Stimulated activated CD8-positive, alpha-beta memory T cell treated with anti-CD3 and anti-CD28 coated beads, Interleukin-4, amount 100 ng/mL, for 4 hours (primary cell): ENCODE data around the gene PCNX2.

Experiments
- DNase-seq, 2 donors: peaks; one replicate each; pipeline ENCODE4 v3.0.0-alpha.2; 2020; ENCODE audit warnings: low read depth in 2 of 2, low spot score in 1 of 2

PCNX2 gene

DNA sequence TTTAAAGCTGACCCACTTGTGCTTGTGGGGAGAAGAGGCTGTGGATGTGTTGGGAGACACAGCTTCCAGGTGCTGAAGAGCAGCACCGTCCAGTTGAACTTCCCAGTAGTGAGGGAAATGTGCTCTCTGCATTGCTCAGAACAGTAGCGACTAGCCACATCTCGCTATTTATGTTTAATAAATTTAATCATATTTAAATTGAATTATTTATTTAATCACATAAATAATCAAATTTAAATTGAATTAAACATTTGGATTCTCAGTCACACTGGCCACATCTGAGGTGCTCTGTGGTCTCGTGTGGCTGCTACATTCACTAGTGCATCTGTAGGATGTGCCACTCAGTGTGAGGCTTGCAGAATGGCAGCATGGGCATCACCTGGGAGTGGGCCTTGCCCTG, 325.0 kb downstream of the PCNX2 start:
- DNase-seq = no peak

DNA sequence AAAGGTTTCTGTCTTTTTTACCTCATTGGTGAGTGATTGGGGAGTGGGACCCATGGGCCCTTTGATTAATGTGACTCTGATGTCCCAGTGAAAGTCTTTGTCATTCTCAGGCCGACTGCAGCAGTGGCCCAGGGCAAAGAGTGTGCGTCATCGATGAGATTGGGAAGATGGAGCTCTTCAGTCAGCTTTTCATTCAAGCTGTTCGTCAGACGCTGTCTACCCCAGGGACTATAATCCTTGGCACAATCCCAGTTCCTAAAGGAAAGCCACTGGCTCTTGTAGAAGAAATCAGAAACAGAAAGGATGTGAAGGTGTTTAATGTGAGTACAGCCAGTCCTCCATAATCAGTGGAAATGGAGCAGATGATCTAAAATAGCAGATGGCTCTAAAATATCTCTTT, 325.7 kb downstream of the PCNX2 start:
- DNase-seq = no peak

DNA sequence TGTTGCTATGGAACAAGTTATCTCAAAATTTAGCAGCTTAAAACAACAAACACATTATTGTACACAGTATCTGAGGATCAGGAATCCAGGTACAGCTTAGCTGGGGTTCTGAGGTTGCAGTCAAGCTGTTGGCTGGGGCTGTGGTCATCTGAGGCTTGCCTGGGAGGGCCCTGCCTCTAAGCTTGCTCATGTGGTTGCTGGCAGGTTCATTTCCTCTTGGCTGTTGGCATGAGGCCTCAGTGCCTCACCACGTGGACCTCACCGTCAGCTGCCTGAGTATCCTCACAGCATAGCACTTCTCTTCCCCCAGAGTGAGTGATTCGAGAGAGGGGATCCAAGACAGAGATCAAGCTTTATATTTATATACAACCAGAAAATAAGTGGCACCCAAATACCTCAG, 326.6 kb downstream of the PCNX2 start:
- no peak for DNase-seq

DNA sequence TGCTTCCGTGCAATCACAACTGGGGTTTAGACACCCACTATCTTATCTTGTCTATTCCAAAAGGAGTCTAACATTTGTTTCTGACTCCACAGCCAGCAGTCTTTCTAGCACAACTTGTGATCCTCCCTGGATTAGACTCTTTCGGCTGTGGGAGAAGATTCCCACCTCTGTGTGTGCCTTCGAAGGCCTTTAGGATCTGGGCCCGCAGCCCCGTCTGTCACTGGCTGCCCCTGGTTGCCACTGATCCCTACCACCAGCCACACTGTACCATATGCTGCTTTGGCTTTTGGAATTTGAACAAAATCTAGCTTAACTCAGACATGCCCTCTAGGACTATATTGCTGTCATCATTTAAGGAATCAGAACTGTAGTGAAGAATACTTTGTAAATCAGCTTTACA, 327.1 kb downstream of the PCNX2 start:
- no peak for DNase-seq

DNA sequence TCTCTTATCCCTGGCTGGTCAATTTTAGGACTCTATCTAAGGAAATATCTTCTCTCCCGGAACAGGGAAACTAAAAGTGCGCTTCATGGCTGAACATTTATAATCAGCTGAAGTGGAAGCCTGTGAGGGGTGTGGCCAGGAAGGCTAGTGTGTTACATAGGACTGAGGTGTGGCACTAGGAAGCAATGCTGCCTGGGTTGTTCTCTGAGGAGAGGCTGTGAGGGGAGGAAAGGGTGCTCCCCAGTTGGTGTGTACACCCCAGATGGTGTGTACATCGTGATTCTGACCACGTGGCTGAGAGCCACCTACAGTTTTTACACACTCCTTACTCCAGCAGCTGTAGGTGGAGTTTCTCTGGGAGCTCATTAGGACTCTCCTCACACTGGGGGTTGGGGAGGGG, 328.9 kb downstream of the PCNX2 start:
- DNase-seq = no peak

DNA sequence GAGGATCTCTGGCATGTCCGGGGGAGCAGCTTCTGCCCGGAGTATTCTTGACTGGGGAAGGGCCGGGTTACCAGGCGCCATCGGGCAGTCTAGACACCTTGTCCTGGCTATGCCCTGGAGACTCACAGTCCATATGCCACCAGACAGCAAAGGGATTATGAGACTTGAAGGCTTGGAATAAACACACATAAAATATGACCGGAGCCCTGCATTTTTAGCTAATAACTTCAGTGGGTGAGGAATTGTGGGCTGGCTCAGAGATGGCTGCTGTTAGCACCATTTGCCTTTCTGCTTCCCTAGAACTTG, 329.7 kb downstream of the PCNX2 start:
- no peak for DNase-seq

- no peak for DNase-seq
Measured at GRCh38 chr1:232965124-232965911, 330.2 kb downstream of the PCNX2 start.

- no peak for DNase-seq
Measured at GRCh38 chr1:232964601-232965000, 330.9 kb downstream of the PCNX2 start.

DNA sequence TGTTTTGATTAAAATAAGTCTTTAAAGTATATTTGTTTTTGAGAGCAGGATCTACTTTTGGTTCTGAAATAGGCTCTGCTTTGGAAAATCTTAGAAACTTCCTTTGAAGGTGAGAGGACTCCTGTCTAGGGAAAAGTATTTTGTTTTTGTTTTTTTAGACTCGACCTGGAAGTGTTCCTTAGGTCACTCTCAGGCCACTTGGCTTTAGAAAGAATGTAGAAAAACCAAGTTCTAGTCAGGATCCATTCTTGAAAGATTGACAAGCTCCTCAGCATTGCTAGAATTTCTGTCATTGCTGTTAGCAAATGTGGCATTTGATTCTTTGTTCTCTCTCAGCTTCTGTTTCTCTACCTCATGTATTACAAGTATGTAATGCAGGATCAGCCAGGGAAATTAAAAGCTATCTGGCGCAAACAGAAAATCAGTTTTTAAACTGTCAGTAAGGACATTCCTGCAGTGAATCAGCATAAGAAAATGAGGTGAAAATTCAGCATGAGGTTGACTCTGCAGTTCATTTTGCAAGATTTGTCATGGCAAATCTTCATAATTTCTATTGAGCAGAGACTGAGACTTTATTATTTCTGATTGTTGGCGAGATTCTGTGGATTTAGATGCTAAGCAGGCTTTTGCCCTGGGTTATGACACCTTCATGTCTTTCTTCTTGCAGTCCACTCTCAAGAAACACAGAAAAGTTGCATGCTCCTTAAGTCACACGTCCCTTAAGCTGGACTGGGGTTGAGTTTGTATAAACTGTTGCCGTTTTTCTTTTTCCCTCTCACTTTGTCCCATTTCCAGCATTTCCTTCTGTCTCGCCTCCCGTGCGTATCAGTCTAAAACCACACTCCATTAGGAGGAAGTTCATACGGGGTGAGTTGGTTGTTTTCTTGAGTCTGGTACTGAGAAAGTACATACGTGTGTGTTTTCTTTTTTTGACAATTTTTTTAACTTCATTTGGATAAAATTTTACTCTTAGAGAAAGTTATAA, 332.5 kb downstream of the PCNX2 start:
- no peak for DNase-seq

- DNase-seq = no peak
Measured at GRCh38 chr1:232958067-232958466, 337.5 kb downstream of the PCNX2 start.

- no peak for DNase-seq
Measured at GRCh38 chr1:232956081-232956480, 339.4 kb downstream of the PCNX2 start.

- DNase-seq = no peak
Measured at GRCh38 chr1:232954594-232955365, 340.7 kb downstream of the PCNX2 start.

- no peak for DNase-seq
Measured at GRCh38 chr1:232952514-232953499, 342.7 kb downstream of the PCNX2 start.

DNA sequence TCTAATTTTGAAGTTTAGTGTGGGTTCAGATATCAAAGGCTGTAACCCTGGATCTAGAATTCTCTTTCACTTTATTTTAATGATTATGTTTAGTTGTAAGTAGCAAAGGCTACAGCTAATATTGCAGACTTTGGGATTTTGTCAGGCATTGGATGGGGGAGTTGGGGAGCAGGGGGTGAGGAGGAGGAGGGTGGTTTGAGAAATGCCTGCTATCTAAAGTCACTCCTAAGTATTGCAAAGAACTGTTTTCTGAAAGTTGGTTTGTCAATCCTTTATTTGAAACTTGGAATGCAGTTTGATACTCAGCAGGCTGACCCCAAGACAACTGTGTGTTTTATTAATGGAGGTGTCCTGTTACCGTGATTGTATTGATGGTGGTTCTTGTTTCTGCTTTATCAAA, 343.9 kb downstream of the PCNX2 start:
- DNase-seq = no peak

DNA sequence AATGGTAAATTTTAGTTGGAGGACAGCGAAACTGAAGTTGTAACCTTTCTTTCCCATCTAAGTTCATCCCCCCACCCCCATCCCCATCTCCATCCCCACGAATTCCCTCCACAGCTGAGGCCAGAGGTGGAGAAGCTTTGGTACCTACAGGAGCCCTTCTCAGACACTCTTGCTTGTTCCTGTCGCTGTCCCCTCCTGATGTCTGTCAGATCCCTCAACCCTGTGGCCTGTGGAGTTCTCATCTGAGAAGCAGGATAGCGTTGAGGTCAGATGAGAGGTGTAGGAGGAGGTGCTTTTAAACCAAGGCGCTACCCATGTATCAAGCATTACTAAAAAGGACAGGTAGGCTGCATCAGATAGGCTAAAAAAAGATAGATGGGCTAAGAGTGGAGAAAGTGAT, 344.3 kb downstream of the PCNX2 start:
- DNase-seq = no peak

DNA sequence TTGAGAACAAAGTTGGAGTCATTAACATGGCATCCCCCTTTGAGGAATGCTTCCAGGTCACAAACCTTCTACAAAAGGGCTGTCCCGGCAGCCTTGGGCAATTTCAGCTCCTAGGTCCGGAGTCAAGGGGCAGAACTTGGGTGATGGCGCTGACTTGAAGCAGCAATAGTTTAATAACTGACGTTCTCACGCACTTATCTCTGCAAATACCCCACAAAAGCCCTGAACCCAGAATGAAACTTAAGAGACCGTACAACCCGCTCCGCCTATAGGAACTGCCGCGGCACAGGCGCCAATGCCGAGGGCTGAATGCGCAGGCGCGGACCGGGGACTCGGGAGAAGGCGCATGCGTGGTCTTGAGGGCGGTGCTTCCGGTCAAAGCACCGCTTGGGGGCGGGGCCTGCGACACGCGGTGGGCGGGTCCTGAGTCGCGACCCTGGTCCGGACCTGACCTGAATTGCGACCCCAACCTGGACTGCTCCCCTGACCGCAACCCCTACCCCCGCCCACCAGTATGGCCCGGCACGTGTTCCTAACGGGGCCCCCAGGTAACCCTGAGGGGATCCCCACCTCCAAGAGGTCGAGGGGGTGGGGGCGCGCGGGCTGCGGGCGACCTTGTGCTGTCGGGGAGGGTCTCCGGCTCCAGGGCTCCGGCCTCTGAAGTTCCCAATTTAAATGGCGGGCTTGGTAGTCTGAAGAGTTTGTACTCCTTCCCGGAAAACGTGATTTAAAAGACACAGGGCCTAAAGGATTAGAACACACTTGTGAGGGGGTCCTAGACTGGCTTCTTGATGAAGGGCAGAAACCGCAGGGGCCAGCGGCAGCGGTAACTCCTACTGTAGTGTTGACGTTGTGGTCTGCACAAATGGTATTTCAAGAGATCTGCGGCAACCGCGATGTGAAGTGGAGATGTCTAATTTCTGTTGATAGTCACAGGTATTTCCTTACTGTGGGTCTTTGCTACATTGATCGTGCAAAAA, 345.0 kb downstream of the PCNX2 start, which contains the start of gene NTPCR:
TSS of gene NTPCR (plus strand) at position 415 of the 980 bp plus-strand sequence. CDS start at position 515, 100 bp downstream.
- DNase-seq = peak; percentile 87 to 96

DNA sequence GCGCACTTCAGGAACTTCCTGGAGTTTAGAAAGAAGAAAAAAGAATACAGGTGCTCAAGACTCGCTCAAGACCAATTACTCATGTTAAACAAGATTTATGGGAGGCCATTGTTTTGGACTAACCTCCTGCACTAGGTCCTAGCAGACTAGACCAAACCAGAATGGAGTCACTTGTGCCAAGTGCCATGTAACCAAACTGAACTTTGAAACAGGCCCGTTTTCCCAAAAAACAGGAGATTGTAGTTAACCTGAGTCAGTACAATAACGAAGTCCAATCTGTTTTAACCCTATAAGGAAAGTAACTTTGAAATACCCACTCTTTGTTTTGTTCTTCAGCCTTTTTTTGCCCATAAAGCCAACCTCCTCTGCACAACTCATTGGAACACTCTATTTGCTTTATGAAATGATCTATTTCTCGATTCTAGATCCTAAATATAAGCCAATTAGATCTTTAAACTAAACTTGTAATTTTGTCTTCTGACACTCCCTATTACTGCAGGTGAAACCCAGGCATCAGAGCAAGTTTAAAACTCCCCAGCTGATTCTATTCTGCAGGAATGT, 345.8 kb downstream of the PCNX2 start:
- DNase-seq = no peak

- DNase-seq = no peak
Measured at GRCh38 chr1:232944347-232944746, 351.2 kb downstream of the PCNX2 start.
